HT1080 (cell line): ENCODE data around the gene POLD2. TPM values are rescaled to one million over a fixed set of nuclear protein-coding genes. Genes with fewer than 3 reads are reported as not detected.

ENCODE experiments used
- DNase-seq: peaks from one replicate; pipeline ENCODE4 v3.0.0-alpha.2; 2015; ENCODE audit warnings: low read depth
- total RNA-seq: library from RNA; depleted of rRNA; stranded (reverse); fragments of >200 nt; shearing (Covaris generic); gene quantifications from 2 replicates; pipeline ENCODE4 v1.2.3, GENCODE V29; 2014

The POLD2 gene
- total RNA-seq, 1 experiment from 2014 or later, result 192 TPM

DNA sequence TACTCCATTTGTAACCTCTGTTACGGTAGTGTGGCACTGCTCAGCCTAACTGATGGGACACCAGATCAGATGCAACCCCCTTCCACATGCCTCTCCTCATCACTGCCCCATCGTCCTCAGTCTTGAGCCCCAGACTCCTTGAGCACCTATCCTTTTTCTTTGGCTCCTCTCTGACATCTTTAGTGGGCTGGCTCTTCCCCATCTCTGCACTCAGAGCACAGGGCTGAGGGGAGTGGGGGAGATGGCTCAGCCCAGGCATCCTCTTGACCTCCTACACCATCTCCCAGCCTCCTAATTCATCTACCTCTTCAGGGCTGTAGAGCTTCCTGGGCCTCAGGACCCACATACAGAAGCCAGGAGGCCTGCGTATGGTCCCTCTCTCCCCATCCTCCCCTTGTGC, 39.6 kb downstream of the POLD2 start:
- no peak for DNase-seq

GRCh38 chr7:44082541-44083207, 40.7 kb downstream of the POLD2 start:
- DNase-seq, result peak; percentile 99

GRCh38 chr7:44081266-44081748, 42.0 kb downstream of the POLD2 start:
- DNase-seq, result no peak

- DNase-seq, result no peak
Observed at GRCh38 chr7:44080686-44081265, 42.6 kb downstream of the POLD2 start.

DNA sequence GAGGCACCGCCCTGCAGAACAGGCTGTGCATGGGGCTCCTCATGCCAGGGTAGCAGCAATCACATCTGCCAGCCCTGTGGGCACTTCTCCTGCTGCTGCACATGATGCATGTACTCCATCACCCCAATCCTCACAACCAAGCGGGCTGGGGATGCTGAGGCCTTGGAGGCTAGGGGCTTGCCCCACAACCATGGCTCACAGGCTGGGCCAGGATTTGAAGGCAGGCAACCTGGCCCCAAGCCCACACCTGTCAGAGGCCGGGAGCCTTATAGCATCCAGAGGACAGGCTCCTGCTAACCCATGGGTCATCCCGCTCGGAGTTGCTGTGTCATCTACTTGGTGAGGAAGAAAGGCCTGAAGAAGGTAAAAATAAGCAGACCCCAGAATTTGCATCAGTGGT, 43.2 kb downstream of the POLD2 start:
- no peak for DNase-seq

- no peak for DNase-seq
Observed at GRCh38 chr7:44079331-44080021, 43.9 kb downstream of the POLD2 start.

- DNase-seq, result no peak
Observed at GRCh38 chr7:44078521-44078920, 44.8 kb downstream of the POLD2 start.

DNA sequence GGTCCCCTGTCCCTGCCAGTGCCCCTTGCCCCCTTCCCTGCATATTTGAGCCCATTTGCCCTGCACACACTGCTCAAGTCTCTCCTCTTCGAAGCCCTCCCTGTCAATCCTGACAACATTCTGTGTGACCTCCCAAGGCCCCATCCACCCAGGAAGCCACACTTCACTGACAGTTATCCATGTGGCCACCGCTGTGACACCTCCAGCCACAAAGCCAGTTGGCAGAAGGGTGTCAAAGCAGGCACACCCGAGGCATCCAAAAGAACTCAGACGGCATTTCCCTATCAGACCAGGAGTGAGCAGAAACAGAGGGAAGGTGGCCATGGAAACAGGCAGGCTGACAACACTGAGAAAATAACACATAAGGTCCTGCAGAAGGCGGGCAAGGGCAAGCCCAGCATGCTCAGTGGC, 45.7 kb downstream of the POLD2 start:
- DNase-seq, result no peak

DNA sequence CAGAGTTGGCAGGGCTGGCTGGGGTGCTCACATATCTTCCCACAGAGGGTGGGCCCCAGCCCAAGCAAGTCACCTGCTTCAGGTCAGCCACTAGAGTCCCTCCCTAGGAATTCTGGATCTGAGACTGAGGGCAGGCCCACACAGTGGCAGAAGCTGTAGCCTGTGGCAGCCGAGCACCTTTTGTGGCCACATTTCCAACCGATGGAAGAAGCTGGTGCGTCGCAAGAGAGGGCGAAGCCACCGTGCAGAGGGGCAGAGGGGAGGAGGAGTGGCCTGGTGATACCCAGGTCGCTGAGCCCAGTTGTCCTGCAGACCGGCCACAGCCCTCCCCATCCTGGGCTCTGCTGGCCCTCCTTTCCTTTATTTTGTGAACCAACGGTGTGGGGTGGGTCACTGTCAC, 46.3 kb downstream of the POLD2 start:
- DNase-seq, result no peak

DNA sequence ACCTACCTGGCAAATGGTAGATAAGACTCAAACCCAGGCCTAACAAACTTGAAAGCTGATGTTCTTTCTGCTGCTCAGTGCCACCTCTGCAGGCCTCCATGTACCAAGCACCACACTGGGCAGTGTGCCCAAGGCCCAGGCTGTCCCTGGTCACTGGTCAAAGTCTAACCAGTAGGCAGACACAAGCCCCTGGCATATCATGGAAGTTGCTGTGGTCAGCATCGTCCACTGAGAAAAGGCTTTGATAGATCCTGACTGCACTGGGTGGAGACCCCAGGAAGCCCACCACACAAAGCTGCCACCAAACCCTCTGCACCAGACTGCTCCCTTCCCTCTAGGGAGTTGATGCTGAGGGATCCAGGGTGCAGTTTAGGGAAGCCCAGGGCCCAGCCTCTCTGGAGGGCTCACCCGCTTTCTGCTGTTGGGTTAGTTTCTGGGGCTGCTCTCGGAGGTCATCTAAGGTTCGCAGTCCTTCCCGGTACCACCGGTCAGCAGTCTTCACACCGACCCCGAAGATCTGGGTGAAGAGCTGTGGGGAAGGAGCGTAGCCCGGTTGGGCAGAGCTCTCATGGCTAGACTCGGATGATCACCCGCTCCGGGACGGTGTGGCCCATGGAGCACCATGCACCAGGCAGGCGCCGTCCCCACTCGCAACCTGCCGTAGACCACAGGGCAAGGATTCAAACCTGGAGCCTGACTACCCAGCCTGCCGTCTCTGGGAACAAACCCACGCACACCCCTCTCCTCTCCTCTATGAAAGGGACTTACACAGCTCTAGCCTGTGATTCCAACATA, 47.0 kb downstream of the POLD2 start:
- no peak for DNase-seq

- no peak for DNase-seq
Observed at GRCh38 chr7:44075296-44076075, 47.9 kb downstream of the POLD2 start.

DNA sequence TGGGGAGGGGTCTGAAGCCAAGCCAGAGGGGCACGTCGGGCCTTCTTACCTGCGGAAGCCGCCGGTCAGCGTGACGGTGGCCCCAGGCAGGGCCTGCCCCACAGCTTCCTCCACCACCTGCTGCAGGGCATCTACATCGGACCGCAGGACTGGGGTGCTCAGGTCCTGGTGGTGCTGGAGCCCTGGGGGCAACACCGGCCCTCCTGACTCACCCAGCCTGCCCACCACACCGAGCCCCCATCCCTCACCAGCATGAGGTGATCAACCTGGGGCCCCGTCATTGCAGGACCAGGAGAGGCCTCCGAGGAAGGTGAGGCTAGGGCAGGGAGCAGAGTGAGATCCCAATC, 49.0 kb downstream of the POLD2 start:
- DNase-seq, result no peak

DNA sequence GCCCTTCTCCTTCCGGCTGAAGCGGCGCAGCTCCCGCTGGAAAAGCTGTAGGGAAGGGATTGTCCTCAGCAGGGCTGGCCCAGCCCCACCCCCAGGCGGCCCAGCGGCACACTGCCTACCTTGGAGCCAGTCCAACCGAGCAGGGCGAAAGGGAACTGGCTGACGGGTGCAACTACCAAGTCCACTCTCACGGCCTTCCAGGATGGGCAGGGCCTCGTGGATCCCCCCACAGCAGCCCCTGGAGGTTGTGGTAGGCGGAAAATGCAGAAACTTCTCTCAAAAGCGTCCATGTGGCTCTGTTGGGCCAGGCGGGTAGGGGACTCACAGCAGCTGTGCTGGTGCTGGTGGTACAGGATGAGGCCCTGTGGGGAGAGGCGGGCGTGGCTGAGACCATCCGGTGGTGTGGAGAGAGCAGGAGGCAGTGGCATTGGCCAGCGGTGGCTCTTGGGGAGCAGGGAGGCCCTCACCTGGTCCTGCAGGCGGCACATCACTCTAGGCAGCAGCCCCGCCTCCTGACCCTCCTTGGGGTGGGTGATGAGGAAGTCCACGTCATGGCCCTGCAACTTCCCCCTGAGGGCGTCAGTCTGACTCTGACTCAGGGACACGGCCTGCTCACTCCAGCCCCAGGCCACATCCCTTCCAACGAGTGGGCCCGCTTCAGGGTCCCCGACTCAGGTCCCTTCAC, 49.5 kb downstream of the POLD2 start:
- DNase-seq, result peak; percentile 75

- peak; percentile 91 for DNase-seq
Observed at GRCh38 chr7:44072364-44073231, 50.8 kb downstream of the POLD2 start.

GRCh38 chr7:44071726-44072363, 51.5 kb downstream of the POLD2 start:
- no peak for DNase-seq

- no peak for DNase-seq
Observed at GRCh38 chr7:44068054-44068453, 55.3 kb downstream of the POLD2 start.

- DNase-seq, result no peak
Observed at GRCh38 chr7:44067064-44067951, 56.0 kb downstream of the POLD2 start.

- no peak for DNase-seq
Observed at GRCh38 chr7:44066494-44067063, 56.8 kb downstream of the POLD2 start.
